H1 (cell line): ENCODE results near the gene YPEL4. TPM values are rescaled to one million over a fixed set of nuclear protein-coding genes. Genes with fewer than 3 reads are reported as not detected.

Experiments
- CTCF ChIA-PET: fragments of 300-600 bp; sonication (Branson Sonifier 250); formaldehyde crosslinking; loops from one replicate; lab custom pipeline; 2021; ENCODE audit not compliant: partially characterized antibody; lab: Charles Lee
- POLR2A ChIA-PET: fragments of 300-600 bp; sonication (Branson Sonifier 250); formaldehyde crosslinking; loops from one replicate; lab custom pipeline; 2021; ENCODE audit warnings: inconsistent platforms; ENCODE audit not compliant: partially characterized antibody; lab: Charles Lee
- DNase-seq, 2 experiments: peaks; one replicate each; pipeline versions ENCODE4 v3.0.0 to v3.0.0-alpha.2; 2010 to 2022; ENCODE audit warnings: low spot score in 2 of 2, low read depth in 1 of 2, mixed read lengths in 1 of 2
- FAIRE-seq: peaks from 2 replicates; lab custom pipeline; 2011; peaks lifted over from hg19 to GRCh38; lab: Jason Lieb, UNC
- H2AFZ ChIP-seq: 2 replicates; pipeline ENCODE4 v1.8.1; 2012; ENCODE audit warnings: low read length, inconsistent platforms
- H2AK5ac ChIP-seq: 2 replicates; pipeline ENCODE4 v1.6.1; 2013; ENCODE audit warnings: low read depth, low read length
- H2BK120ac ChIP-seq: replicated peaks from 2 replicates; pipeline ENCODE3; 2013; ENCODE audit warnings: low read depth, low read length, inconsistent platforms
- H2BK12ac ChIP-seq: 2 replicates; pipeline ENCODE4 v1.6.1; 2013; ENCODE audit warnings: low read depth, low read length
- H2BK15ac ChIP-seq: 2 replicates; pipeline ENCODE4 v1.6.1; 2013; ENCODE audit warnings: low read length
- H2BK20ac ChIP-seq: 2 replicates; pipeline ENCODE4 v1.6.1; 2013; ENCODE audit warnings: low read length
- H2BK5ac ChIP-seq: 2 replicates; pipeline ENCODE4 v1.6.1; 2013; ENCODE audit warnings: low read depth, low read length
- H3K14ac ChIP-seq: 2 replicates; pipeline ENCODE4 v1.6.1; 2013; ENCODE audit warnings: inconsistent platforms; ENCODE audit not compliant: insufficient read length
- H3K18ac ChIP-seq: 2 replicates; pipeline ENCODE4 v1.6.1; 2013; ENCODE audit warnings: low read length; ENCODE audit errors: extremely low read depth
- H3K23ac ChIP-seq: 2 replicates; pipeline ENCODE4 v1.6.1; 2013; ENCODE audit warnings: inconsistent platforms; ENCODE audit not compliant: insufficient read length
- H3K23me2 ChIP-seq: 2 replicates; pipeline ENCODE4 v1.6.1; 2013; ENCODE audit warnings: low read depth, low read length
- H3K27ac ChIP-seq: 2 replicates; pipeline ENCODE4 v1.6.1; 2011; ENCODE audit warnings: low read depth, low read length, inconsistent platforms
- H3K27me3 ChIP-seq, 4 experiments: replicated peaks in 1 of 4; 1 replicate in 1 of 4; 2 replicates in 3 of 4; pipeline versions ENCODE4 v1.6.1 to v1.8.1; 2011 to 2013; ENCODE audit warnings: low read length in 3 of 4, mild to moderate bottlenecking in 3 of 4, inconsistent platforms in 2 of 4, mixed read lengths in 2 of 4, moderate library complexity in 1 of 4; ENCODE audit not compliant: control insufficient read depth in 3 of 4, insufficient read depth in 3 of 4; ENCODE audit errors: extremely low read depth in 1 of 4
- H3K36me3 ChIP-seq, 4 experiments: 2 replicates each; pipeline versions ENCODE4 v1.6.1 to v1.8.1; 2011 to 2013; ENCODE audit warnings: mild to moderate bottlenecking in 4 of 4, low read length in 3 of 4, moderate library complexity in 2 of 4, control low read depth in 1 of 4, inconsistent platforms in 1 of 4; ENCODE audit not compliant: insufficient read depth in 4 of 4, control insufficient read depth in 2 of 4
- H3K4ac ChIP-seq: replicated peaks from 2 replicates; pipeline ENCODE3; 2013; ENCODE audit warnings: low read length, low read depth, mixed read lengths, inconsistent platforms; ENCODE audit not compliant: insufficient read length
- H3K4me1 ChIP-seq, 4 experiments: replicated peaks in 1 of 4; 1 replicate in 1 of 4; 2 replicates in 3 of 4; pipeline versions ENCODE4 v1.6.1 to v1.8.1; 2011 to 2013; ENCODE audit warnings: low read length in 3 of 4, inconsistent platforms in 2 of 4, mixed read lengths in 1 of 4; ENCODE audit not compliant: insufficient read depth in 4 of 4, control insufficient read depth in 3 of 4
- H3K4me2 ChIP-seq, 2 experiments: 2 replicates each; pipeline versions ENCODE4 v1.6.1 to v1.8.1; 2011 to 2013; ENCODE audit warnings: low read depth in 2 of 2, low read length in 2 of 2, control low read depth in 1 of 2, inconsistent platforms in 1 of 2, mild to moderate bottlenecking in 1 of 2; ENCODE audit not compliant: insufficient read depth in 1 of 2
- H3K4me3 ChIP-seq, 4 experiments: fragments of 200-600, 300-600 bp in 1 of 4; sonication (generic), shearing (Covaris generic), sonication (Bioruptor Twin) in 1 of 4; 2 replicates each; pipeline versions ENCODE4 v1.5.1 to v1.8.1; 2011 to 2016; ENCODE audit warnings: low read length in 4 of 4, low read depth in 3 of 4, control low read depth in 2 of 4, inconsistent platforms in 2 of 4, mild to moderate bottlenecking in 2 of 4, mixed read lengths in 1 of 4, moderate library complexity in 1 of 4; ENCODE audit not compliant: insufficient read depth in 2 of 4; ENCODE audit errors: extremely low read depth in 1 of 4
- H3K56ac ChIP-seq: replicated peaks from 2 replicates; pipeline ENCODE3; 2013; ENCODE audit warnings: low read depth, mild to moderate bottlenecking, mixed read lengths, low read length, inconsistent platforms; ENCODE audit not compliant: insufficient read length
- H3K79me1 ChIP-seq: 2 replicates; pipeline ENCODE4 v1.6.1; 2013; ENCODE audit warnings: low read depth, low read length, control low read depth
- H3K79me2 ChIP-seq, 2 experiments: 2 replicates each; pipeline versions ENCODE4 v1.6.1 to v1.8.1; 2012 to 2013; ENCODE audit warnings: low read length in 2 of 2, mild to moderate bottlenecking in 2 of 2, inconsistent platforms in 1 of 2; ENCODE audit not compliant: insufficient read depth in 2 of 2, control insufficient read depth in 1 of 2
- H3K9ac ChIP-seq, 4 experiments: replicated peaks in 1 of 4; 1 replicate in 1 of 4; 2 replicates in 3 of 4; pipeline versions ENCODE4 v1.6.1 to v1.8.1; 2011 to 2013; ENCODE audit warnings: low read depth in 3 of 4, low read length in 3 of 4, control low read depth in 2 of 4, mild to moderate bottlenecking in 2 of 4, moderate library complexity in 2 of 4, inconsistent platforms in 1 of 4; ENCODE audit errors: extremely low read depth in 1 of 4
- H3K9me3 ChIP-seq, 2 experiments: 2 replicates each; pipeline versions ENCODE4 v1.6.1 to v1.8.1; 2012 to 2013; ENCODE audit warnings: mild to moderate bottlenecking in 2 of 2, moderate library complexity in 2 of 2, control low read depth in 1 of 2, inconsistent platforms in 1 of 2, low read depth in 1 of 2, low read length in 1 of 2, mixed read lengths in 1 of 2; ENCODE audit not compliant: insufficient read depth in 2 of 2
- H4K20me1 ChIP-seq, 2 experiments: replicated peaks in 1 of 2; 2 replicates each; pipeline versions ENCODE3 to v1.8.1; 2011 to 2013; ENCODE audit warnings: inconsistent platforms in 2 of 2, low read length in 2 of 2, mild to moderate bottlenecking in 1 of 2; ENCODE audit not compliant: insufficient read depth in 2 of 2, control insufficient read depth in 1 of 2
- H4K5ac ChIP-seq: 2 replicates; pipeline ENCODE4 v1.6.1; 2013; ENCODE audit warnings: low read length, low read depth, mixed read lengths, inconsistent platforms; ENCODE audit not compliant: insufficient read length
- H4K8ac ChIP-seq: 2 replicates; pipeline ENCODE4 v1.8.0; 2013; ENCODE audit warnings: mild to moderate bottlenecking, moderate library complexity, low read length, inconsistent platforms; ENCODE audit not compliant: insufficient read depth; ENCODE audit errors: extremely low read depth
- H4K91ac ChIP-seq: replicated peaks from 2 replicates; pipeline ENCODE3; 2013; ENCODE audit warnings: low read length, mixed read lengths, inconsistent platforms; ENCODE audit not compliant: insufficient read length
- CTBP2 ChIP-seq: IDR thresholded peaks from 2 replicates; pipeline ENCODE4 v1.7.0; 2011; ENCODE audit warnings: borderline replicate concordance, mild to moderate bottlenecking, moderate library complexity, mixed read lengths, low read length; ENCODE audit not compliant: insufficient read depth, insufficient read length
- CTCF ChIP-seq, 3 experiments: IDR thresholded peaks; 1 replicate in 2 of 3; 2 replicates in 1 of 3; pipeline versions ENCODE4 v1.5.1 to v1.6.1; 2011; ENCODE audit warnings: low read length in 3 of 3, mild to moderate bottlenecking in 3 of 3, inconsistent platforms in 2 of 3, low read depth in 1 of 3, moderate library complexity in 1 of 3; ENCODE audit not compliant: insufficient read depth in 1 of 3; ENCODE audit errors: control extremely low read depth in 1 of 3
- JUND ChIP-seq: IDR thresholded peaks from 2 replicates; pipeline ENCODE4 v1.6.1; 2011; ENCODE audit warnings: mild to moderate bottlenecking, improper control_type of control experiment, low read length
- PHF8 ChIP-seq: fragments of 200-600 bp; sonication (generic); conservative IDR thresholded peaks from 2 replicates; pipeline ENCODE4 v1.7.1; 2012; ENCODE audit warnings: low read depth, mild to moderate bottlenecking, inconsistent platforms, low read length, moderate library complexity
- POU5F1 ChIP-seq: IDR thresholded peaks from 2 replicates; pipeline ENCODE4 v1.6.1; 2011; ENCODE audit warnings: low read depth, mild to moderate bottlenecking, low read length, moderate library complexity
- SP1 ChIP-seq: IDR thresholded peaks from 2 replicates; pipeline ENCODE4 v1.6.1; 2011; ENCODE audit warnings: low read depth, low read length
- WGBS, 2 experiments: shearing (Covaris generic) in 1 of 2; methylation state at CpG; one replicate each; pipeline versions ENCODE4 v1.1.6 to v1.1.7; 2013 to 2015; ENCODE audit warnings: low lambda C conversion rate in 2 of 2, mixed read lengths in 2 of 2, inconsistent platforms in 1 of 2, low coverage in 1 of 2, missing lambda C conversion rate in 1 of 2; ENCODE audit not compliant: insufficient replicate concordance in 2 of 2, insufficient coverage in 1 of 2, insufficient read length in 1 of 2; ENCODE audit errors: extremely low coverage in 1 of 2, missing lambda C conversion rate in 1 of 2; 5-methylcytosine and 5-hydroxymethylcytosine counted together
- polyA plus RNA-seq, 7 experiments: library from polyadenylated mRNA; depleted of rRNA in 3 of 7; stranded (reverse) in 5 of 7; unstranded in 2 of 7; fragments of >200 nt in 5 of 7; fragments of 200-250 nt in 2 of 7; gene quantifications; 1 replicate in 5 of 7; 2 replicates in 1 of 7; 4 replicates in 1 of 7; pipeline versions ENCODE4 v1.2.1 to v1.2.3, GENCODE V29; 2011 to 2013; ENCODE audit warnings: missing spikeins in 2 of 7, mixed read lengths in 2 of 7
- total RNA-seq: library from RNA; stranded (reverse); fragmentation: NEBNext Ultra II Directional; extraction: Animal tissue kit (Norgen Biotek cat#: 25700); gene quantifications from 2 replicates; pipeline ENCODE4 v1.2.1, GENCODE V29; 2021
- TF ChIP-seq, protein P1 (sequence below): IDR thresholded peaks from 2 replicates; pipeline ENCODE4 v1.6.1; 2011; ENCODE audit warnings: low read depth, mild to moderate bottlenecking, low read length; ENCODE audit not compliant: insufficient read depth

Gene YPEL4
- total and polyA plus RNA-seq, 2 of the 8 experiments (the other 6 are each of a cell fraction or from before 2014, with no cell fraction given), result 0.13 to 0.38 TPM

DNA sequence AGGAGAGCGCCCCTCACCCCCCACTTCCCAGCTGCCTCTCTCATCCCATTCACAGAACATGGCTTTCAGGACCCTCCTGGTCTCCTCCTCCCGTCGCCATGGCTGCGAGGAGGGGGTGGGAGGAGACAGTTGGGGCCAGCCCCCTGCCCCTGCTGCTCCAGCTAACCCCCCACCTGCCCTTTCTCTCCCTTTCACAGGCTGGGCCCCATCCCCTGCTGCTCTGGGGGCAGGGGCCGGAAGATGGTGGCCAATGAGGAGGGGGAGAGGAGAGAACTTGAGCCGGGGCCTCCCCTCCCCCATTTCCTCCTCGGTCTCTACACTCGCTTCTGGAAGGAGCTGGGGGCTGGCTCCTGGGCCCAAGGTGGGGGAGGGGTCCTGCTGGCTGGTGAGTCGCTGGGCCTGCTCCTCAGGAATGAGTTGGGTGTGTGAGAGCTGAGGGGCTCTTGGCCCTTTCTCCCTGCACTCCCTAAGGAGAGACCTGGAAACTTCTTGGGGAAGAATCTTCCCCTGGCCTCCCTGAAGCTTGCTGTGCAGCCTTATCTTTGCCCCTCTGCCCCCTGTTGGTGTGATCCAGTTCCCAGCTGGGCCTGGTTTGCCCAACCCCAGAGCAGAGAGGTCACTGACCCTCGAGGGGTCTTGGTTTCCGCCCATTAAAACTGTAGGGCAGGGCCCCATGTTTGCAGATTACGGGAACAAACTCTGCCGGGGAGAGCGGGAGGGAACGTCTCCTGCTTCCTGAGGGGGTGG lies 10.2 kb downstream of the YPEL4 start:
- Histone ChIP-seq H2BK120ac (peak overlapping the region; percentile 98), H3K56ac (peak overlapping the region; percentile 96), H3K4me2 (peak overlapping the region; percentile 91 to 94), H3K14ac (no peak overlapping the region), H3K18ac (peak overlapping the region; percentile 100), H2BK5ac (peak overlapping the region; percentile 100), H3K23me2 (peaks cover 17% of the 10 kb centered on the region), H3K27ac (peak overlapping the region; percentile 98), H3K27me3 (no peaks in the 10 kb centered on the region; a peak in 1 of 7 replicates), H2BK12ac (peak overlapping the region; percentile 95), H3K4me3 (peak overlapping the region; percentile 94 to 100 (median 98)), H4K8ac (peak overlapping the region; percentile 84), H2BK15ac (peak overlapping the region; percentile 88; the same call in 1 of the 2 replicates), H3K36me3 (peaks cover 9 to 29% (median 13%) of the 10 kb centered on the region in 4 experiments; a peak in 6 of 8 replicates), H3K9ac (peak overlapping the region in 3 of 4 experiments; percentile 97 to 99 (median 99); a peak in 6 of 7 replicates), H2AFZ (no peak overlapping the region), H2AK5ac (peak overlapping the region; percentile 99), H4K20me1 (peaks cover 18 to 27% of the 10 kb centered on the region in 2 experiments), H3K23ac (no peak overlapping the region), H3K4ac (peak overlapping the region; percentile 97), H3K79me1 (peaks cover 10% of the 10 kb centered on the region; the same call in 1 of the 2 replicates), H3K9me3 (no peaks in the 10 kb centered on the region), H4K5ac (peak overlapping the region; percentile 95), H3K79me2 (peaks cover 0 to 38% of the 10 kb centered on the region in 2 experiments; a peak in 2 of 4 replicates), H3K4me1 (peaks cover 15 to 32% (median 23%) of the 10 kb centered on the region in 4 experiments), H2BK20ac (peak overlapping the region; percentile 34), H4K91ac (peak overlapping the region; percentile 100)
- DNase-seq (peak; percentile 97 to 99), FAIRE-seq (peak; percentile 28)
- ChIA-PET POLR2A (interaction anchor here (0.7 to 29.6 kb wide), 44 partner anchors 8 to 923 kb away, joined by 3 to 1546 read pairs (median 6); partner anchors contain the start of genes CLP1, MED19, RTN4RL2 and SELENOH), CTCF (interaction anchor here (0.6 to 14.3 kb wide), 29 partner anchors 8 to 179 kb away, joined by 3 to 357 read pairs (median 8); partner anchors contain the start of genes RTN4RL2, SERPING1, UBE2L6 and YPEL4)
- WGBS, 2 experiments, result 1% methylated on average over 14 of the region's 15 CpGs; no CpG with 5 or more reads in 1 of the 2 experiments
- TF ChIP-seq, protein P1, sequence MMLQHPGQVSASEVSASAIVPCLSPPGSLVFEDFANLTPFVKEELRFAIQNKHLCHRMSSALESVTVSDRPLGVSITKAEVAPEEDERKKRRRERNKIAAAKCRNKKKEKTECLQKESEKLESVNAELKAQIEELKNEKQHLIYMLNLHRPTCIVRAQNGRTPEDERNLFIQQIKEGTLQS, result no peak
- TF ChIP-seq CTBP2 (peak; percentile 92), SP1 (peak; percentile 96), POU5F1 (peak; percentile 12; the same call in 1 of the 2 replicates), JUND (no peak; the same call in 1 of the 2 replicates), PHF8 (peak; percentile 27; the same call in 1 of the 2 replicates), CTCF (IDR thresholded peaks at IDR 0.05; ENCODE audit: control extremely low read depth in 1 of 3, insufficient read depth in 1 of 3, low read depth in 1 of 3, low read length in 3 of 3) (peak in 1 of 3 experiments; percentile 14; a peak in 1 of 4 replicates)
